Lower lobe of right lung (tissue), 2 donors: ENCODE data around the gene MYO5B. TPM values are rescaled to one million over a fixed set of nuclear protein-coding genes. Genes with fewer than 3 reads are reported as not detected.
"Not testable (repeated sequence)": the region's sequence is repeated elsewhere in the genome, so short reads cannot be mapped to it uniquely, and the experiment has no call there.

Experiments used
- ATAC-seq, 2 donors: fragments of 200-7000 bp; cut with Tn5 transposase; one replicate each; pipeline ENCODE4 v1.9.1; 2020 to 2022; ENCODE audit warnings: mild to moderate bottlenecking in 2 of 2, moderate library complexity in 2 of 2
- DNase-seq: peaks from one replicate; pipeline ENCODE4 v3.0.0-alpha.2; 2020
- H3K27ac ChIP-seq: fragments of 200-600 bp; one replicate; pipeline ENCODE4 v1.8.0; 2022
- H3K27me3 ChIP-seq: fragments of 200-600 bp; one replicate; pipeline ENCODE4 v1.8.0; 2022; ENCODE audit warnings: low read depth
- H3K36me3 ChIP-seq: fragments of 200-600 bp; one replicate; pipeline ENCODE4 v1.8.0; 2022; ENCODE audit warnings: mild to moderate bottlenecking
- H3K4me1 ChIP-seq: fragments of 200-600 bp; one replicate; pipeline ENCODE4 v1.8.0; 2022
- H3K4me3 ChIP-seq: fragments of 200-600 bp; one replicate; pipeline ENCODE4 v1.8.0; 2022; ENCODE audit warnings: mild to moderate bottlenecking
- H3K9me3 ChIP-seq: fragments of 200-600 bp; one replicate; pipeline ENCODE4 v1.8.0; 2022
- intact Hi-C: fragments of 100-400 bp; cut with DNase I; formaldehyde crosslinking; loops from one replicate; pipeline ENCODE4 v1.11.0; 2022
- total RNA-seq: library from RNA; stranded (reverse); fragmentation: NEBNext Ultra II Directional; extraction: Animal tissue kit (Norgen Biotek cat#: 25700); gene quantifications from one replicate; pipeline ENCODE4 v1.2.1, GENCODE V29; 2021
- TF ChIP-seq, protein P1 (sequence below): fragments of 200-600 bp; IDR thresholded peaks from one replicate; pipeline ENCODE4 v1.8.0; 2022; ENCODE audit warnings: antibody characterized with exemption, mild to moderate bottlenecking
- donor health status: DM: no; HTN: yes; CAD: no; lungs with severe emphysema.

The MYO5B gene
- total RNA-seq, 1 donor from 2014 or later, result 23.3 TPM

DNA sequence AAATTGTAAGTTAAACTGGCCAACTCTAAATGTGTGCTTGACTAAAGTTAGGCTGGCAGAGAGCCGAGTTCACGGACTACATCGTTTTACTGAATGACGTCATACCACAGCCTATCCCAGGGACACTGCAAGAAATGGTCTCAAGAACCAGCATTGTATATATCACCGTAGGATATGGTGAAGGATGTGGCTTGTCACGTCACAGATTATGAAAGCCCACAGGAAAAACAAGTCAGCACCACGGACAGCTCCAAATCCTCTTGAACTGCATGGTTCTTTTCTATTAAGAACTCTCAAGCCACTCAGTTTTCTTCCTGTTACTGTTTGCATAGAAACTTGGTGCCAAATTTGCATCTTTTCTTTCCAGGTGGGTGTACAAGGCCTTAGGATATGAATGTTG lies 296.5 kb downstream of the MYO5B start:
- TF ChIP-seq, protein P1, sequence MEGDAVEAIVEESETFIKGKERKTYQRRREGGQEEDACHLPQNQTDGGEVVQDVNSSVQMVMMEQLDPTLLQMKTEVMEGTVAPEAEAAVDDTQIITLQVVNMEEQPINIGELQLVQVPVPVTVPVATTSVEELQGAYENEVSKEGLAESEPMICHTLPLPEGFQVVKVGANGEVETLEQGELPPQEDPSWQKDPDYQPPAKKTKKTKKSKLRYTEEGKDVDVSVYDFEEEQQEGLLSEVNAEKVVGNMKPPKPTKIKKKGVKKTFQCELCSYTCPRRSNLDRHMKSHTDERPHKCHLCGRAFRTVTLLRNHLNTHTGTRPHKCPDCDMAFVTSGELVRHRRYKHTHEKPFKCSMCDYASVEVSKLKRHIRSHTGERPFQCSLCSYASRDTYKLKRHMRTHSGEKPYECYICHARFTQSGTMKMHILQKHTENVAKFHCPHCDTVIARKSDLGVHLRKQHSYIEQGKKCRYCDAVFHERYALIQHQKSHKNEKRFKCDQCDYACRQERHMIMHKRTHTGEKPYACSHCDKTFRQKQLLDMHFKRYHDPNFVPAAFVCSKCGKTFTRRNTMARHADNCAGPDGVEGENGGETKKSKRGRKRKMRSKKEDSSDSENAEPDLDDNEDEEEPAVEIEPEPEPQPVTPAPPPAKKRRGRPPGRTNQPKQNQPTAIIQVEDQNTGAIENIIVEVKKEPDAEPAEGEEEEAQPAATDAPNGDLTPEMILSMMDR, result no peak
- DNase-seq (no peak), ATAC-seq (peak; percentile 57 to 69)

DNA sequence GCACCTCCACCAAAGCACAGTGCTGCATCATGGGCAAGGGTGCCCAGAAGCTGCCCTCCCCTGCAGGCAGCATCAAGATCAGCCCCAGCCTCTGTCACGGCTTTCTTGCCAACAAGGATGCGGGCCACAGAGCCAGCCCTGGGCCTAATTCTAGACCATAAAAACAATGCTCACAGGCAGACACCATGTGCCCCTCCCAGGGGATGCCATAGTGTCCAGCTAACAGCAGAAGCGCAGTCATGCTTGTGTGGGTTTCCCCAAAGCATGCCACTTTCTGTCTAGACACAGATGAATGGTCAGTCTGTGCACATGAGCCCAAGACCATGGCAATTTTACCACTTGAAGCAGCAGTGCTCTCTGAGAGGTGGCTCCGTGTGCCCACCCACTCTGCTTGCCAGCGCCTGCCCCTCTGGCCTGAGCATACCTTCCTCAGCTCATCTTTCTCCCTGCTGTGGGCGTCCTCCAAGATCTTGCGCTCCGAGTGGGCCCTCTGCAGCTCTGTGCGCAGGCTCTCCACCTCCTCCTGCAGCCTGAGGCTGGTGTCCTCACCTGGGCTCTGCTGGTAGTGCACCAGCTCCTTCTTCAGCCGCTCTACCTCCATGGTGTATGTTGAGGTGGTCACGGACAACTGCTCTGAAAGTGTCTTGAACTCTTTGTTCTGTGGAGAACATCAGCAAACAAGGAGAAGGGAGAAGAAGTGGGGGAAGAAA lies 300.3 kb downstream of the MYO5B start:
- Histone ChIP-seq H3K27me3 (no peaks in the 10 kb centered on the region), H3K36me3 (peaks cover 6% of the 10 kb centered on the region), H3K4me1 (no peaks in the 10 kb centered on the region), H3K4me3 (no peak overlapping the region), H3K9me3 (no peaks in the 10 kb centered on the region), H3K27ac (no peak overlapping the region)
- TF ChIP-seq, protein P1, result no peak
- DNase-seq, result no peak
- ATAC-seq, result no peak
- intact Hi-C loops, result no loop called here

More for the DNA sequence above, 296.5 kb downstream of the MYO5B start:
- intact Hi-C loops, result no loop called here
- Histone ChIP-seq H3K4me3 (no peak overlapping the region), H3K9me3 (no peaks in the 10 kb centered on the region), H3K4me1 (no peaks in the 10 kb centered on the region), H3K36me3 (peaks cover 6% of the 10 kb centered on the region), H3K27ac (no peak overlapping the region), H3K27me3 (no peaks in the 10 kb centered on the region)

DNA sequence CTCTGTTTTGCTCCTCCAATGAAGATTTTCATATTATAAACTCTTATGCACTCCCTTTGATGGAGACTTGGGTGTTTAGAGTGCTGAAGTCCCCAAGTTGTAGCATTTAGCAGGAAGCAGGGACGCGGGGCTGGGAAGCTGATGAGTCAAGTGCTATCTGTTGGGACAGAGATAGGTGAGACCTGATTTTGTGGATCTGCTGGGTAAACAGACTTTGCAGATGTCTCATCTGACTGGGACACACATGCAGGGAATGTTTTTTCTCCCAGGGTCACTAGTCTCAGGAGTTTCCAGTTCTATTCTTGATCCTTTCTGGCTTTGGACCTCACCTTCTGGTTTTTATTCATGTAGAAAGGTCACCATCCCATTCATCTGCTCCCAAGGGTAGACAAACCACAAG lies 301.9 kb downstream of the MYO5B start:
- DNase-seq, result no peak
- intact Hi-C loops, result no loop called here
- H3K9me3 ChIP-seq, result no peaks in the 10 kb centered on the region
- ATAC-seq, result no peak
- TF ChIP-seq, protein P1, result no peak
- H3K36me3 ChIP-seq, result peaks cover 6% of the 10 kb centered on the region
- no peaks in the 10 kb centered on the region for H3K27me3 ChIP-seq
- no peaks in the 10 kb centered on the region for H3K4me1 ChIP-seq
- H3K27ac ChIP-seq, result no peak overlapping the region
- H3K4me3 ChIP-seq, result no peak overlapping the region

DNA sequence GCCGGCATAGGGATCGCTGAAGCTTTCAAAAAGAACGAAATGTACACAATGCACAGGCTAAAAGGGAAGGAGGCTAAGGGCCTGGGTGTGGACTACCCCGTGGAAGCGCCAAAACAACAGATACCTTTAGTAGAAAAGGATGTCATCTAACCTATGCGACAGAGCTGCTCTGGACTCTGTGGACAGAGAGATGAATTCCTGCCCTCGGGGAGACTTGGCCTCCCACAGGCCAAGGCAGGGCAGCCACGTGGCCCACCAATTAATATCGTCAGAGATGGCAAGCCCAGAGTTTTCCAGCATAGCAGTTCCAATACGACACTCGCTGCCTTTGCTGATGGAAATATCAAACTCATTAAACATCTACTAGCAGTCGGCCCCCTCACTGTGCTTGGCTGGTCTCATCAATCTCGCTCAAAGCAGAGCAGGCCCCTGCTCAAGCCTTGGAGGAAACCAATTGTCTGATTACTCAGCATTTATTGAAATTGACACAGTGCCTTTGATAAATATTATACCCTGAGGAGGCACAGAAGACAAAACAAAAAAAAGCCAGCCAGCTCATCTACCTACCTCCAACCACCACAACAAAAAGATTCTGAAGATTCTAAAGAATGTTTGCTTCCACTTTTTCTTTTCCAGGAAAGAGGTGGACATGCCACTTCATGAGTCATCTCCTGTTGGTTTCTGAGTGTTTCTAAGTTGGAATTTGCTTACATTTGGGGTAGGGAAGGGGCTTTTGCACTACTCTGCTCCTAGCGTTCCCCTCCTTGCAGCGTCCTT lies 302.6 kb downstream of the MYO5B start:
- H3K4me1 ChIP-seq, result no peaks in the 10 kb centered on the region
- H3K36me3 ChIP-seq, result peaks cover 6% of the 10 kb centered on the region
- H3K4me3 ChIP-seq, result no peak overlapping the region
- no peak overlapping the region for H3K27ac ChIP-seq
- no peaks in the 10 kb centered on the region for H3K27me3 ChIP-seq
- DNase-seq, result no peak
- H3K9me3 ChIP-seq, result no peaks in the 10 kb centered on the region
- no peak for ATAC-seq
- intact Hi-C loops, result no loop called here
- TF ChIP-seq, protein P1, result no peak

DNA sequence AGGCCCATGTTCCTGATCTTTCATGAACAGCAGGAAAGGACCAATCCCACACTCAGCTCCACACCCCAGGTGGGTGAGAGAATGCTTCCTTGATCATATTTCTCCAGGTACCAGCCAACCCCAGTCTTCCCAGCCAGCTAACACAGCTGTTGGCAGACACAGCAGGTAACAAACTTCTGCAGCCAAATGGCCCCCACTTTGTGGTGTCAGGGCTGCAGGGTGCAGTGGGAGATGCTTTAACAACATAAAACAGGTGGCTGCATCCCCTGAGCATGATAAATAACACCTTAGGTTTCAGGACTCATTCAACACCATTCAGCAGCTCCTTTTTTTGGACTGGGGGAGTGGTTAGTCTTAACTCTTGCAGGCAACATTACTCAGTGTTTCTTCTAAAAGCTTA lies 304.9 kb downstream of the MYO5B start:
- Histone ChIP-seq H3K4me1 (no peaks in the 10 kb centered on the region), H3K27ac (no peak overlapping the region), H3K9me3 (no peaks in the 10 kb centered on the region), H3K27me3 (no peaks in the 10 kb centered on the region), H3K36me3 (peaks cover 6% of the 10 kb centered on the region), H3K4me3 (no peak overlapping the region)
- no peak for DNase-seq
- ATAC-seq, result no peak
- intact Hi-C loops, result no loop called here
- TF ChIP-seq, protein P1, result no peak

DNA sequence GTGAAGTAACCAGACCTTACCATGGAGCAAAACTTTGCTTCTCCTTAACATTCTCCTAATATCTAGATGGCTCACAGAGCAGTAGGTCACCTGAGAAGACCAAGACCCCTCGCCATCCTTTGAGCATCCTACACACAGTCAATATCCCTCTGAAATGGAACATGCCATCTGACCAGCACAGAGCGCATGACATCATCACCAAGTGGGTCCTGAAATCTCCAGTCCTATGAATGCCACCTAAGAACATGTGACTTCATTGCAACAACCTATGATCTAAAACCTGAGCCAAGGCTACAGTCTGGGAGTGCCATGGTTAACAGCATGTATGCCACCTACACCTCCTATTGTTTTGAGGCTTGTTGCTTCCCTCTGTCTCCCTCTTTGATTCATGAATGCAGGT lies 305.4 kb downstream of the MYO5B start:
- ATAC-seq, H3K9me3 ChIP-seq, H3K27ac ChIP-seq, H3K4me3 ChIP-seq, intact Hi-C loops, H3K4me1 ChIP-seq, H3K36me3 ChIP-seq, DNase-seq, H3K27me3 ChIP-seq: not testable (repeated sequence)
